ENCODE results near the gene C1QTNF12.

GRCh38 chr1:1231400-1232207 lies 14.9 kb downstream of the C1QTNF12 start, which contains the start of gene SDF4:
- TF ChIP-seq CTCF (IDR thresholded peaks at IDR 0.05) (no peak), POLR2A (IDR thresholded peaks at IDR 0.05) (peak; percentile 68)
